GM19438 (cell line): ENCODE data around the gene GADL1.

Experiments used
- ATAC-seq: cut with Tn5 transposase; IDR thresholded peaks from one replicate; pipeline ENCODE4 v1.9.1; 2021; ENCODE audit warnings: low read depth; ENCODE audit not compliant: unreplicated experiment

Gene GADL1

GRCh38 chr3:30681649-30682211, 212.7 kb downstream of the GADL1 start:
- ATAC-seq, result no peak

- ATAC-seq, result no peak
Measured at GRCh38 chr3:30680789-30681648, 213.4 kb downstream of the GADL1 start.

- no peak for ATAC-seq
Measured at GRCh38 chr3:30679045-30679444, 215.4 kb downstream of the GADL1 start.

GRCh38 chr3:30677347-30677685, 217.1 kb downstream of the GADL1 start:
- no peak for ATAC-seq

DNA sequence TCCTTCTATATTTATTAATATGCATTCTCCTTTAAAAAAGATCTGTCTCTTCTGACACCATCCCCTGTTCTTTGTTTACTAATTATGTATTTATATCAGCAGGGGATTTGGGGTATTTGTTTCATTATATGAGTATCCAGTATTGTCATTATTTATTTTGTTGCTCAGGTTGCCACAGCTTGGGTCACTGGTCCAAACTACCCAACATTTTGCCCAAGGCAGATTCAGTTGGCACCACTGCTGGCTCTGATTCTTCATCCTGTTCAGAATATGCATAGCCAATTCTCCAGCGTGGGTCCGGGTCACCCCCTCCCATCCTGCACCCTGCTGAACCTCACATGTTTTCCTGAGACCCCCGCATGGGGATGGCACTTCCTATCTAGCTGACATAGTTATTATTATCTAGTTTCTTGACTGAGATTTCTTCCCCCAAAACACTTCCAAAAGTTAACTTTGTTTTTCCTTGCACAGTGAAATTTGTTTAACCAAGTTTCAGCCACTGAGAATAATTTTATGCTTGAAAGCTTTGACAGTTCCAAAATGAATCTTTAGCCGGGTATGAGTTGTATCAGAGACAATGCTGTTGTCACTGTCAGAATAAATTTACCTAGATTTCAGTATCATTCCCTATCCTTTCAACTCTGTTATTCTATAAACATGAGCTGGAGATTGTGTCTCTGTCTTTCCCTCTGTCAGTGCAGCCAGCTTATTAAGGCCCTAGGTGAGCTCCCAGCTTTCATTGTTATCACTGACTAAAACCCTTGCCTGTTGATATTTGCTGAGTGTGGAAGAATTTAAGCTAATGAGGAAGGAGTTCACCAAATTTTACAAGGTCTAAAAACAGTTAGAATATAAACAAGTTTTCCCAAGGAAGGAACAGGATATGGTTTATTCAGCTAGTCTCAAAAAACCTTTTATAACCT, 217.8 kb downstream of the GADL1 start:
- ATAC-seq, result no peak
